C1 segment of cervical spinal cord (tissue), 14 donors: ENCODE measurements around the gene TUBB3.

Experiments used
- DNase-seq, 14 donors: peaks; one replicate each; lab custom pipeline; 2025; lab: John Stamatoyannopoulos, UW

TUBB3 gene

DNA sequence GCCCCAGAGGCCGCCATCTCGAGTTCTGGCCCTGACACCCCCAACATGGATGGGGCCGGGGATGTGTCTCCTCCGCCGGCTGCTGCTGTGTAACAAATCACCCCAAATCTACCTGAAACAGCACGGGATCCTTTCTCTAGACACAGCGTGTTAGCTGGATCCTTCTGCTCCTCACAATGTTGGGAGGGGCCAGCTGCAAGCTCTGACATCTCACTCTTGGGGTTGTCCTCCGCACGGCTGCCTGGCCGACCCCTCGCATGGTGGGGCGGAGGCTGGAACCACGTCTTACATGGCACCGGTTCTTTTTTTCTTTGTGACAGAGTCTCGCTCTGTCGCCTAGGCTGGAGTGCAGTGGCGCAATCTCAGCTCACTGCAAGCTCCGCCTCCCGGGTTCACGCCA, 13.8 kb downstream of the TUBB3 start:
- no peak for DNase-seq

- DNase-seq = no peak
Measured at GRCh38 chr16:89938175-89938885, 15.2 kb downstream of the TUBB3 start.

- DNase-seq = no peak
Measured at GRCh38 chr16:89944773-89945172, 21.6 kb downstream of the TUBB3 start.

GRCh38 chr16:89945654-89946053, 22.5 kb downstream of the TUBB3 start:
- no peak for DNase-seq

GRCh38 chr16:89946515-89946914, 23.4 kb downstream of the TUBB3 start:
- no peak for DNase-seq

GRCh38 chr16:89949121-89949742, 26.1 kb downstream of the TUBB3 start:
- peak in 4 of 14 donors; percentile 13 to 50 (median 29) for DNase-seq

- DNase-seq = peak in 6 of 14 donors; percentile 12 to 39 (median 25)
Measured at GRCh38 chr16:89949756-89950155, 26.6 kb downstream of the TUBB3 start.

- DNase-seq = no peak
Measured at GRCh38 chr16:89951509-89951908, 28.4 kb downstream of the TUBB3 start.

DNA sequence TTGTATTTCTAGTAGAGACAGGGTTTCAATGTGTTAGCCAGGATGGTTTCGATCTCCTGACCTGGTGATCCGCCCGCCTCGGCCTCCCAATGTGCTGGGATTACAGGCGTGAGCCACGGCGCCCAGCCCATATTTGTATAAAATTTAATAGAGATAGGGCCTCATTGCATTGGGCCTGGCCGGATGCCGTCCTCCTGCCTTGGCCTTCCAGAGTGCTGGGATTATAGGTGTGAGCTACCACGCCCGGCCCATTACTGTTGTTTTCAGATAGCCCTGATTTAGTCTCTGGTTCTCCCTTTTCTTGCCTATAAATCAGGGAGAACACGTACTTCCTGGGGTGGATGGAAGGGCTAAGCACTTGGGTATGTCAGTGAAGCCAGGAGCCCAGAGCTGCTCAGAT, 28.9 kb downstream of the TUBB3 start:
- DNase-seq = no peak

GRCh38 chr16:89952551-89952950, 29.4 kb downstream of the TUBB3 start:
- no peak for DNase-seq

DNA sequence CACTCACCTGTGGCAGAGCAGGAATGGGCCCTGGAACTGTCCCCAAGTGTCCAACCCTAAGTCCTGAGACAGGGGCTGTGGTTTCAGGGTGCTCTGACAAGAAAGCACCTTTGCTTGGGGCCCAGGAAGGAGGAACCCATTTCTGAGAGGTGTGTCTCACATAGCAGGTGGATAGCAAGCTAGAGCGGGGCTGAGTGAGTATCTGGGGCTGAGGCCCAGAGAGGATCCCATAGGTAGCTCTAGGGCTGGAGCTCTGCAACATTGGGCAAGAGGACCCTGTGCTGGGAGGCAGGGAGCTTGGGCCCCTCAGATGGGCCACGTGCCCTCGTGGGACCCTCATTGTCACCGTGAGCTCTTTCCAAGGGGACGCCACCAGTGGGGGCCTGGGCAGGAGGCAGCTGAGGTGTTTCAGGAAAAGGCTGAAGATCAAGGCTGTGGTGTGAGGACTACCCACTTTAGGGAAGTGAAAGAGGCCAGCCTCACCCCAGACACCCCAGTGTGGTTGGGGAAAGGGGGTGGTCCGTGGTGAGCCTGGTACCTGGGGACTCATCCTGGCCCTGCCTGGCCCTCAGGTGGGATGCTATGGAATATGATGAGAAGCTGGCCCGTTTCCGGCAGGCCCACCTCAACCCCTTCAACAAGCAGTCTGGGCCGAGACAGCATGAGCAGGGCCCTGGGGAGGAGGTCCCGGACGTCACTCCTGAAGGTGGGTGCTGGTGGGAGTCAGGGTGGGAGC, 30.7 kb downstream of the TUBB3 start:
- no peak for DNase-seq

DNA sequence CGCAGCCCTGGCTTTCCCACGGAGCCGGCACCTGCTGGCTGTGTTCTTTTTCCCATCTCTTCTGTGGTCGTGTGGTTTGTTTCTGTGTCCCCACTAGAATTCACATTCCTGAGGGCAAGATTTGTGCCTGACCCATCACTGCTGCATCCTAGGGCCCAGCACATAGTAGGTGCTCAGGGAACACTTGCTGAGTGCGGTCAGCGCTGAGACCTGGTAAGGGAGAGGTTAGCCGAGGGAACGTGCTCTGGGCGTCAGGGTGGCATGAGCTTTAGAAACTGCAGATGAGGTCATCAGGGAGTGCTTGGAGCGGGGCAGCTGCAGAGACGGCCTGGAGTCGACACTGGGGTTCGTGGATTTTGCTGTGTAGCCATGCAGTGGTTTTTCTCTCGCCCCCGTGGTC, 31.3 kb downstream of the TUBB3 start:
- DNase-seq = no peak

DNA sequence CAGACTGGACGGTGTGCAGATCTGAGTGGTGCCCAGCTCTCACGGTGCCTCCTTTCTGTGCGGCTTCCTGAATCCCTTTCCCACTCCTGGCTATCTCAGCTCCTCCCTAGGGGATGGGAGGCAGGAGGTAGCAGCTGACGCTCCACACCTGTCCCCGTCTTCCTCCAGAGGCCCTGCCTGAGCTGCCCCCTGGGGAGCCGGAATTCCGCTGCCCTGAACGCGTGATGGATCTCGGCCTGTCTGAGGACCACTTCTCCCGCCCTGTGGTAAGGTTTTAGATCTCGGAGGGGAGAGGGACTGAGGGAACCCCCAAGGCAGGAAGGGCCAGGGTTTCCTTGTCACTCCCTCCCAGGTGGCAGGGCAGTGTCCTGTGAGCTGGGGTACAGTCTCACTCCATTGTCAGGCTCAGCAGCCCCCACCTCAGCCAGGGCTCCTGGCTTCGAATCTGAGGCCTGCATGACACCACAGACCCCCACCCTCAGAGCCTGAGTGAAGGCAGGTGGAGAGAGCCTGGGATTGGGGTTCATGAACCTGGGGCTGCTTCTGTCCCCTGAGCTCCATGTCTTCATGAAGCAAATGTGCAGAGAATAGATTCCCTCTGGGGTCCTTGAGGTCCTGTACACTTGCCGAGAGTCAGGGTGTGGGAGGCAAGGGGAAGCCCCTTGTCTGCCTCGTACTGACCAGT, 32.0 kb downstream of the TUBB3 start:
- DNase-seq = no peak

- no peak for DNase-seq
Measured at GRCh38 chr16:89956505-89957215, 33.5 kb downstream of the TUBB3 start.

- no peak for DNase-seq
Measured at GRCh38 chr16:89957216-89957785, 34.2 kb downstream of the TUBB3 start.

GRCh38 chr16:89958068-89958467, 34.9 kb downstream of the TUBB3 start:
- DNase-seq = peak in 2 of 14 donors; percentile 11 to 18

DNA sequence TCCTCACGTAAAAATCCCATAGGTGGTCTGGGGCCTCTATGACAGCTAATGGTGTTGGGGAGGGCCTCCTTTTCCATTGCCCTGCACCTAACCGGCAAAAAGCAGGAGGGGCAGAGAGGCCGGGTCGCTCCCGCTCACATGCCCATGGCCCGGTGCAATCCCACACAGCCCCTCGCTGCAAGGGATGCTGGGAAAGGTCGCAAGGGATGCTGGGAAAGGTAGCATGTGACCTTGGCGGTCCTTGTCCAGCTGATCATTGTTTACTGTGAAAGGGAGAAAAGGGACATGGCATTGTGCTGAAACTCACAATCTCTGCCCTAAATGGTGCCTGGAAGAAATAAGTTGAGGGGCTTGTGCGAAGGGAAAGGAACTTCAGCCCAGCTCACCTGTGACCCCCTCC, 35.5 kb downstream of the TUBB3 start:
- no peak for DNase-seq

GRCh38 chr16:89960966-89961365, 37.8 kb downstream of the TUBB3 start:
- no peak for DNase-seq

DNA sequence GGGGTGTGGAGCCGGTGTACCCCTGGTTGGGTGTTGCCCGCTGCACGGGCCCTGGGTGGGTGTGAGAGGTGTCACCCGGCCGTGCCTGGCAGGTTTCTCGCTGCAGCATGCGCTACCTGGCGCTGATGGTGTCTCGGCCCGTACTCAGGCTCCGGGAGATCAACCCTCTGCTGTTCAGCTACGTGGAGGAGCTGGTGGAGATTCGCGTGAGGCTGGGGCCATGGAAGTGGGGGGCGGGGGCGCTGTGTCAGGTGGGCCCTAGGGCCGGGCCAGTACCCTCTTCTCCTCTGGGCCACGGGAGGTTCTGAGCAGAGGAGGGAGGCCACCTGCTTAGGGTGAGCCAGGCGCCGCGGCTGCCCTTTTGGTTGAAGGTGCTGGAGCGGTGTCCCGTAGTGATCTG, 38.8 kb downstream of the TUBB3 start:
- no peak for DNase-seq

GRCh38 chr16:89962754-89963498, 39.8 kb downstream of the TUBB3 start:
- no peak for DNase-seq
